Effector CD4-positive, alpha-beta T cell (primary cell): ENCODE results near the gene TSPAN17.

Experiments used
- DNase-seq: peaks from one replicate; pipeline ENCODE4 v3.0.0-alpha.2; 2020

The TSPAN17 gene

DNA sequence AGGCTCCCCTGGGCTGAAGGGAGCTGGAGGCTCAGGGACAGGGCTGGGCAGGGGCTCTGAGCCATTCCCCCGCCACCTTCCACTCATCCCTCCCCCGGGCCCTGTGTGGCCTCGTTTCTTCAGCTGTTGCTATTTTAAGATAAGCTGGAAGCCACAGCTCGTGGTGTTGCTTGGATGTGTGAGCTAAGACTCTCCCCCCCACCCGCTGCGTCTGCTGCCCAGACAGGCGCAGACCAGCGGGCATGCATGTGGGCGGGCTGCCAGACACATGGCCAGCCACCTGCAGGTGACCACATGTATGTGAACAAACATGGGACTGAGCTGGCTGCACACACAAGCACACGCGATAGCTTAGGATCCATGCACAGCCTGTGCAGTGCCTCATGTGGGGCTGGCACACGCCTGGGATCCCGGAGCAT, 25.6 kb upstream of the TSPAN17 start:
- DNase-seq, result no peak

DNA sequence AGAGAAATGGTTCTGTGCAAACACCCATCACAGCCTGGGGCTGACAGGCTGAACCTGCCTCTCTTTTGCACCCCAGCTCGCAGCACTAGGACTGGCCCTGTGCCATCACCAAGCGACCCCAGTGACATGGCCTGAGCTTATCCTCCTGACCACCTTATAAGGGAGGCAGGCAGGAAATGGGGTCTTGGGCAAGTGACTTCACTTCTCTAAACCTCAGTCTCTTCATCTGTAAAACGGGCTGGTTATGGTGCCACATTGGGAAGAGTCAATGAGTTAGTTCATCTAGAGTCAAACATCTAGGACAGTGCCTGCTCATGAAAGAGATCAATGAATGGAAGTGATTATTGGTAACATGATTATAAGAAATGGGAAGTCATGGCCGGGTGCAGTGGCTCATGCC, 23.1 kb upstream of the TSPAN17 start:
- DNase-seq, result no peak

DNA sequence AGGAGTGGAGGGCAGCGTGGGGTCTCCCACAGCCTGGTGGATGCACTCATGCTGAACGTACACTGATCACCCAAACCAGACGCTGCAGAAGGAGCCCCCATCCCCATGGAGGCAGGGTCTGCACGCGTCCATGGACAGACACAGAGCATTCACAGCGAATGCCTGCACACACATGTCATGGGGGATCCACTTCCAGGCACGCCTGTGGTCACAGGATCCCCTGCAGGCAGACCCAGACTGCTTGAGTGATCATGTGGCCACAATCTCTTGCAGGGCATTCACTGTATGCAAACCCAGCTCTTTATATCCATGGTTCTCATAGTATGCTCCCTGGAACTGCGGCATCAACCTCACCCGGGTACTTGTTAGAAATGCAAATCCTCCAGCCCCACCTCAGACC, 22.3 kb upstream of the TSPAN17 start:
- DNase-seq, result no peak

DNA sequence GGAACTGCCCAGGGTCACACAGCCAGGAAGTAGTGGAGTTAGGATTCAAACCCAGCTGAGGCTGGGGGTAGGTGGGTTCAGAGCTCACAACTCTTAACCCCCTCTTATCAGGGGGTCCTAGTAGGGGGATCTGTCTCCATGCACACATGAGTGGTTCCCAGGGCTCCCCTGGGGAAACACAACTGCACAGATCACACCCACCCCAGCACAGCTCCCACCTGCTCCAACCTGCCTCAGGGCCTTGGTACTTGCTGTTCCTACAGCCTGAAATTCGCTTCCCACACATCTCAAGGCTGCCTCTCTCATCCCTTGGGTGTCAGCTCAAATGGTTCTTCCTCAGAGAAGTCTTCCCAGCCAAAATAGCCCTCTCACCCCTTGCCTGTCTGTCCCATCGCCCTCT, 21.8 kb upstream of the TSPAN17 start:
- no peak for DNase-seq

DNA sequence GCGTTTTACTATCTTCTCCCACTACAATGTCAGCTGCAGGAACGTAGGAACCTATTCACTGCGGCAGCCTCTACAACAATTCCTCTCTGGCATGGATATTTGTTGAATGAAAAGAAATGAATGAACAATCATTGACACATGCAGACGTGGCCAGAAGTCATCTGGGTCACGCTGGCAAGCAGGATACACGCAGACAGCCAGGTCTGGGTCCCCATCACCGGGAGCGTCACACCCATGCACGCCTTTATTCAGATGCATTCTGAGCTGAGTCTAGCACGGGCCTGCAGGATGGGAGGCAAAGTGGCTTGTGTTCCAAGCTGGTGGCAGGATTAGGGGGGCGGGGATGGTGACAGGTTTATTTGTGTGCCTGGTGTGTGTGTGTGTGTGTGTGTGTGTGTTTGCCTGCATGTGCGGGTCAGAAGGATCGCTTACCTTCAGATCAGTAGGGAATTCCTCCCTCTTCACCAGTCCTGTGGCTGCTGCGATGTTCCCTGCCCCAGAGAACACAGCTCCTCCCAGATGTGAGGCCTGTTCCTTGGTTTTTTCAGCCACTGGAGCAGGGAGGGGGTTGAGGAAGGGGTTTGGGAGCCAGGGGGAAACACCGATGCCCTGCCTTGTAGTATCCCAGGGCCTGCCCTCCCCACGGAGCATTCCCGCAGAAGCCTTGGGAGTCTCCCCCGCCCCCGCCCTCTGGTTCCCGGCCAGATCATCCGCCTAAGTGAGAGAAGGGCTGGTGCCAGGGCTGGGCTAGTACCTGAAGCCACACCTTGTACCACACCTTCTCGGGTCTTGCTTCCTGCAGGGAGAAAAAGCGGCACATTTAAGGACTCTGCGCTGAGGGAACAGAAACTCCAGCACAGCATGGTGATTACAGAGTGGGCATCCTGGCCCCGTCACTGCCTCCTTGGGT, 21.1 kb upstream of the TSPAN17 start:
- DNase-seq, result no peak

DNA sequence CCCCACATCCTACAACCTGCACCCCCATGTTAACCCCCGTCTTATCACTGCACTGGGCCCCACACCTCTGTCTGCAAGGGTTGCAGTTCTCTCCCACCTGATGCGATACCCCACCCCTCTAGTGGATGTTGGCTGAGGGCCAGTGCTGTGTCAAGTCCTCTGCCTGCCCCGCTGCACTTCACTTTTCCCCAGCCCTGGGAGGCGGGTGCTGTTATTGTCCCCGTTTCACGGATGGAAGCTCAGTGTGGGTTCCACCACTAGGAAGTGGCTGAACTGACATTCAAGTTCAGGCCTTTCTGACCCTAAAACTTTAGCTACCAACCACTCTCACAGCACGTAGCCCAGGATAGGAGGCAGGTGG, 20.4 kb upstream of the TSPAN17 start:
- no peak for DNase-seq

GRCh38 chr5:176627582-176627981, 19.7 kb upstream of the TSPAN17 start:
- no peak for DNase-seq

GRCh38 chr5:176628406-176629228, 18.7 kb upstream of the TSPAN17 start:
- DNase-seq, result no peak

DNA sequence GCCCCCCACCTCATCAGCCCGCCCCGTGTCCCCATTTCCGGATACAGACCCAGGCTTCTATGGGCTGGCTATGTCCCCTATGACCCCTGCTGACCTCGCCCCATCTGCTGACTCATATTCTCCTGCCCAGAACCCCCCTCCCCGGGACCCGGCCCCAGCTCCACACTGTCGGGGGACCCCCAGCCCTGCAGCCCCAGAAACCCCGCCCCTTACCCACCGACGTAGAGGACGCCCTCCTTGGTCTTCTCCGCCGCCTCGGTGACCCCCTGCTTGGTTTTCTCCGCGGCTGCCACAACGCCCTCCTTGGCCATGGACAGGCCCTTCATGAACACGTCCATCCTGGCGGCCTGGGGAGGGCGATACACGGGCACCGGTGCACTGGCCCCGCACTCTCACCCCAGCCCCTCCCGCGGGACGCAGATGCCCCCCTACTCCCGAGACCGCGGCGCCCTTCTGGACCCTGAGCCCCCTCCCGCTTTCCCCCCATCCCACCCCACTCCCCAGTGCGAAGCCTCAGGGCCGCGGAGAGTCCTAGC, 17.9 kb upstream of the TSPAN17 start:
- DNase-seq, result no peak

GRCh38 chr5:176629853-176630680, 17.2 kb upstream of the TSPAN17 start, which contains the start of the genes EIF4E1B and SNCB:
Gene EIF4E1B (plus strand): TSS chr5:176630675. CDS start chr5:176642788, 12,113 bp downstream.
Gene SNCB (minus strand): TSS chr5:176630534. CDS start chr5:176629654, 880 bp downstream.
- DNase-seq, result no peak

DNA sequence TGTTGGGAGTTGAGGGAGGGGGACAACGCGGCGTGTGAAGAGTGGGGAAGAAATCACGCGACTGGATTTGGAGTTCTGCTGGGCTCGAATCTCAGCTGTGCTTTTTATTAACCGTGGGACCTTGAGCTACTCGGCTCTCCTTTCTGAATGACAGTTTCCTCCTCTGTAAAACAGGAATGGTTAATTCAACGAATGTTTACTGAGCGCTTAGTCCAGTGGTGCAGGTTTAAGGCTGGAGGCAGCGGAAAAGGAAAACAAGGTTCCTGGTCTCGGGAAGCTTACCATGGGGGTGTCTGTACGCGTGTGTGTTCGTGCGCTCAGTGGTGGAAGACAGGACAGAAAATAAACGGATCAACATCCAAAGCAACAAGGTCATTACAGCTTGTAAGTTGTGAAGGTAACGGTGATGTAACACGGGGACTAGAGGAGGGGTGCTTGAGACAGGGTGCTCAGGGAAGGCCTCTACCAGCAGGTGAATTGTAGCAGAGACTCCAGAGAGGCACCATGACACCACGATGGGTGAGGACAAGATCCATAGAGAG, 16.5 kb upstream of the TSPAN17 start:
- DNase-seq, result no peak

GRCh38 chr5:176631383-176632200, 15.7 kb upstream of the TSPAN17 start:
- no peak for DNase-seq

DNA sequence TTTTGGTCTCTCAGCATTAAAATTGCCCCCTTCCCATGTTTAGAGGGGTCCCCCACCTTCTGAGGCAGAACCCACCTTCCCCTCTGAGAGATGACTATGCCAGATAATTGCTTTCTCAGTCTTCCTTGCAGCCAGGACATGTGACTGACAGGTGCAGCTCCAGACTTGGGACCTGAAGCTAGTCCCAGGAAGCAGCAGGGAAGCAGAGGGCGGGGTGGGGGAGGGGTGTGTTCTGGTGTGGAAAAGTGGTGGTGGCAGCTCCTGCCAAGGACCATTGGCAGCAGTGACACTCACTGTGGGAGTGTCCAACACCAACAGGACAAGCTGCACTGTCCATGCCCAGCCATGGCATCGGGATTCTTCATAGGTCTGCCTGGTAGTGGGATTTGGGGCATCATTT, 14.5 kb upstream of the TSPAN17 start:
- DNase-seq, result no peak

- DNase-seq, result no peak
These were observed 13.7 kb upstream of the TSPAN17 start for GRCh38 chr5:176633598-176633997.

- no peak for DNase-seq
These were observed 10.9 kb upstream of the TSPAN17 start for GRCh38 chr5:176636426-176636825.

DNA sequence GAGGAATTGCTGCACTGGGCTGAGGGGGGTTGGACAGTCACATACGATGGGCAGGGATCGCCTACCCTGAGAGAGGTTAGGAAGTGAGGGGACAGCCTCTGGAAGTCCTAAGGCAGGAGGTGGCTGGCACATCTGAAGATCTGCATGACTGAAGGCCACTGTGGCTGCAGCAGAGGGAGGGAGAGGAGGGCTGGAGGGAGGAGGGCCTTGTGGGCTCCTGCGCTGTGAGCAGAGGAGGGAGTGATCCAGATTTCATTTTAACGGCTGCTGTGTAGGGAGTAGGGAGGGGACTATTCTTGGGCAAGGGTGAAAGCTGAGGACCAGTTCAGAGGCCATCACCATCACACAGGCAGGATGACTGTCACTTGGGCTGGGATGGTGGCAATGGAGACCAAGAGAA, 9.7 kb upstream of the TSPAN17 start:
- no peak for DNase-seq

- no peak for DNase-seq
These were observed 8.8 kb upstream of the TSPAN17 start for GRCh38 chr5:176638437-176638836.

- no peak for DNase-seq
These were observed 8.1 kb upstream of the TSPAN17 start for GRCh38 chr5:176639208-176639607.

GRCh38 chr5:176639981-176640380, 7.3 kb upstream of the TSPAN17 start:
- DNase-seq, result no peak

- DNase-seq, result no peak
These were observed 6.7 kb upstream of the TSPAN17 start for GRCh38 chr5:176640616-176641015.
